ENCODE results near the gene ADCK1. TPM values are rescaled to one million over a fixed set of nuclear protein-coding genes. Genes with fewer than 3 reads are reported as not detected.
"Not testable (repeated sequence)": the region's sequence is repeated elsewhere in the genome, so short reads cannot be mapped to it uniquely, and the experiment has no call there.

The ADCK1 gene
- total RNA-seq, 1 donor from 2014 or later, result 4.3 TPM

GRCh38 chr14:77865455-77865854 is 65.5 kb downstream of the ADCK1 start:
- DNase-seq (ENCODE audit: low spot score), result no peak

- no peak for DNase-seq (ENCODE audit: low spot score)
These were observed 67.0 kb downstream of the ADCK1 start for GRCh38 chr14:77866932-77867331.

- no peak for DNase-seq (ENCODE audit: low spot score)
These were observed 67.6 kb downstream of the ADCK1 start for GRCh38 chr14:77867476-77867875.

- no peak for DNase-seq (ENCODE audit: low spot score)
These were observed 68.8 kb downstream of the ADCK1 start for GRCh38 chr14:77868552-77869285.

- no peak for DNase-seq (ENCODE audit: low spot score)
These were observed 69.4 kb downstream of the ADCK1 start for GRCh38 chr14:77869340-77869739.

GRCh38 chr14:77870646-77871045 is 70.7 kb downstream of the ADCK1 start:
- DNase-seq (ENCODE audit: low spot score), result no peak

- DNase-seq (ENCODE audit: low spot score), result no peak
These were observed 72.2 kb downstream of the ADCK1 start for GRCh38 chr14:77872152-77872551.

GRCh38 chr14:77872983-77873382 is 73.1 kb downstream of the ADCK1 start:
- DNase-seq (ENCODE audit: low spot score), result no peak

GRCh38 chr14:77878783-77879182 is 78.9 kb downstream of the ADCK1 start:
- DNase-seq (ENCODE audit: low spot score), result no peak

- no peak for DNase-seq (ENCODE audit: low spot score)
These were observed 80.1 kb downstream of the ADCK1 start for GRCh38 chr14:77880056-77880455.

- peak; percentile 35 for DNase-seq (ENCODE audit: low spot score)
These were observed 82.2 kb downstream of the ADCK1 start for GRCh38 chr14:77882098-77882497.

GRCh38 chr14:77882636-77883035 is 82.7 kb downstream of the ADCK1 start:
- peak; percentile 49 for DNase-seq (ENCODE audit: low spot score)

GRCh38 chr14:77883131-77883846 is 83.4 kb downstream of the ADCK1 start:
- DNase-seq (ENCODE audit: low spot score), result no peak

GRCh38 chr14:77883847-77884238 is 83.9 kb downstream of the ADCK1 start:
- no peak for DNase-seq (ENCODE audit: low spot score)

GRCh38 chr14:77885367-77885766 is 85.5 kb downstream of the ADCK1 start:
- DNase-seq (ENCODE audit: low spot score), result no peak

GRCh38 chr14:77886010-77886409 is 86.1 kb downstream of the ADCK1 start:
- DNase-seq (ENCODE audit: low spot score), result no peak

- not testable (repeated sequence) for DNase-seq (ENCODE audit: low spot score)
These were observed 89.0 kb downstream of the ADCK1 start for GRCh38 chr14:77888903-77889302.

- no peak for DNase-seq (ENCODE audit: low spot score)
These were observed 90.1 kb downstream of the ADCK1 start for GRCh38 chr14:77889971-77890442.

- DNase-seq (ENCODE audit: low spot score), result no peak
These were observed 91.0 kb downstream of the ADCK1 start for GRCh38 chr14:77890873-77891272.

GRCh38 chr14:77892381-77892871 is 92.5 kb downstream of the ADCK1 start:
- DNase-seq (ENCODE audit: low spot score), result no peak

- no peak for DNase-seq (ENCODE audit: low spot score)
These were observed 93.1 kb downstream of the ADCK1 start for GRCh38 chr14:77892890-77893484.

GRCh38 chr14:77897374-77897773 is 97.5 kb downstream of the ADCK1 start:
- DNase-seq (ENCODE audit: low spot score), result no peak

Measured in umbilical cord (tissue), 2 donors.